LNCAP (cell line): ENCODE data around the gene KMT2A.

Source experiments
- CTCF ChIP-seq: fragments of 450-650 bp; IDR thresholded peaks from 2 replicates; pipeline ENCODE4 v1.5.1; 2017; ENCODE audit warnings: mild to moderate bottlenecking

KMT2A gene

DNA sequence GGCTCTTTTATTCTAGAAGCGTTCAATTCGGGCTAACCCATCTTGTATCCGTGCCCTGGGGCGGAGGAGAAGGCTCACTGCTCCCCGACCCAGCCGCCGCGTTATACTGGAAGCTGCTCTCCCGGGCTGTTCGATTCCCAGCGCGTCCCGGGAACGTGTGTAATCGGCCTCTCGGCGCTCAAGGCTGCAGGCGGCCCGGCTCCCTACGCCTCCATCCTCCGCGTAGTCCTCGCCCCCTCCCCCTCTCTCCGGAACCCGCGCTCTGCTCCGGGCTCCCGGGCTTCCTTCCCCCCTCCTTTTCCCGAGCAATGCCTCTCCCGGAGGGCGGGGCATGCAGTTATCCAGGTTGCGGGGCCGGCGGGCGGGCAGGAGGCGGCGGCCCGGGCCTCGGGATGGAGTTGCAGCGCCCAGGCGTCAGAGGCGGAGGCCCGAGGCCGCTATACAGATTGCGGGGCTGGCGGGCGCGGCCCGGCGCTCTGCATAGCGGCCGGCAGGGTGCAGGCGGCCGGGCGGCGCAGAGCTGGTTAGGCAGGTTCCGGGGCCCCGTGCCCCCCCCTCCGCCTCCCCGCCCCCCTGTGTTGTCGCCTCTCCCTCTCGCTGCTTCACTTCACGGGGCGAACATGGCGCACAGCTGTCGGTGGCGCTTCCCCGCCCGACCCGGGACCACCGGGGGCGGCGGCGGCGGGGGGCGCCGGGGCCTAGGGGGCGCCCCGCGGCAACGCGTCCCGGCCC lies at the start of gene KMT2A:
Gene KMT2A, plus strand, starts transcription at position 600 of the 732 bp plus-strand sequence. Its CDS starts 21 bp downstream, at position 621.
- TF ChIP-seq CTCF, result no peak

GRCh38 chr11:118396097-118396501 lies 40.2 kb upstream of the KMT2A start:
- no peak for TF ChIP-seq CTCF

DNA sequence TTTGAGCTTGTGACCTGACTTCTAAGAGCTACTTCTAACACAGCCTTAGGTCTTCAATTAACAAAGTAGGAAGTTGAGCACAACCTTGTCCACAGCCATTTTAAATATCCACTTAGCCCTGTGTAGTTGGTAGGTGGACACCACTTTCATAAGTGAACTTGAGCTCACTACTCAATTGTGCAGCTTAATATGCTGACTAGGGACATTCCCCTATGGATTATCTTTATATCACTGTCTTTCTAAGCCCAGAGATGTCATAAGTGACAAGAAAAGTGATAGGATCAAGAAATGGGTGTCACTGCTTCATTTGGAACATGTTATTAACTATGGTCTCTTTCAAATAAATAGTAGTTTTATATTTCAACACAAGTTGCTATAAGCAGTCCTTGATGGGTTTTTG lies 38.8 kb upstream of the KMT2A start:
- no peak for TF ChIP-seq CTCF

DNA sequence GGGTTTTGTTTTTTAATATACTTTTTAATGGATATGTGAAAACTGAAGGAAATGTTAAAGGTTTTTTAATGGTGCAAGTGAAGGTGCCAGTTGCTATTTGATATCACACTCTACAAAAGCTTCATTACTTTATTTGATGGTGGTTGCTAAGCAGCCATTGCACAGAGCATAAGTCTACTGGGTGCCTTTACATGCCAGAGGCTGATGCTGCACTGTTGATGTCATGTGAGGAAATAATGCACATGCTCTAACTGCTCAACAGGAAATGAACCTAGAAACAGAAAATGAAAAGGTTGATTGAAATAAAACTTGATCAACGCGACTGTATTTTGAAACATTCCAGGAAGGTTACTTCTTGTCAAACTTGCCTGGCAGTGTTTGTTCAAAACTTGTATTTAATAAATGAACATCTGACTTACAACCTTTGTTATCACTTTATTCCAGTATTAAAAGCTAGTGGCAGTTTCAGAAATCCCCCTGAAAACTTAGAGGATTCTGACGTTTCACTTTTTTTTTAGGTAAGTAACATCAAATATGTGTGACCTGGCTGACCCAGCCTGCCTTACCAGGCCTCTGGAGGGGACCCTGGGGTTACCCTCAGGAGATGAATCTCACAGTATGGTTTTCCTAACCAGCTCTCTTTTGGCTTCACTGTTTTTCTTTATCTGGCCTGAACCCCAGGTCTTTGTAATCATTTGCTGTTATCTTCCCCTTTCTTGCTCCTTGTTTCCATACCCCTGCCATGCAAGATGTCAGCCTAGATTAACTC lies 37.3 kb upstream of the KMT2A start:
- TF ChIP-seq CTCF, result no peak

DNA sequence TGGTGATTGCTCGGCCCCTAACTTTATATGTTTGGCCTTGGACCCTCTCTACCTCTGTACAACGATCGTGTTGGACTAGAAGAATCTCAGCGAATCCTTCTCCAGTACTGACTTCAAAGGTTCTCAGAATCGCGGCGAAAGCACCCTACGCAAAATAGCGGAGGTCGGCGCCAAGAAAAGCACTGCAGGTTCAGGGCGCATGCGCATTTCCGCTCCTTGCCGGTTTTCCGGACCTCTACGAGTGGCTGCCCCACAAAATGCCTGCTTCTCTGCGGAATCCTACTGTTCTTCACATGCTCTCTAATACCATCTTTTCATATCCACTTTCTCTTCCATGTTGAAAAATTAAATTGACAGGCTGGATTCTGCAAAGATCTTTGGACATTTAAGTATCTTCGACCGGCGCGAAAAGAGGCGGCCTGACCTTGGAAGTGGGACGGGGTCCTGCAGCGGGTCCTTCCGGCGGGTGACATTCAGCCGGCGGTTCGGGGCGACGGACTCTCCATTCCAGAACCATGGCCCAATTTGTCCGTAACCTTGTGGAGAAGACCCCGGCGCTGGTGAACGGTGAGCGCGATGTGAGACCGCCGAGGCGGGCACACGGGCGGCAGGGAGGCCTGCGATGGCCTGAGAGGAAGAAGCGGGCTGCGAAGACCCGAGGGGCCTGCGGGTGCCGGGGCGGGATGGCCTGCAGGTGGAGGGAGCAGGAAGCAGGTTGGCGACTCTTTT lies 35.0 kb upstream of the KMT2A start, which contains the start of gene ATP5MG:
Gene ATP5MG, plus strand, starts transcription at position 456 of the 729 bp plus-strand sequence. Its CDS starts 60 bp downstream, at position 516.
- TF ChIP-seq CTCF, result no peak

GRCh38 chr11:118401880-118402590 lies 34.3 kb upstream of the KMT2A start:
- TF ChIP-seq CTCF, result no peak

- no peak for TF ChIP-seq CTCF
Measured at GRCh38 chr11:118406599-118407166, 29.6 kb upstream of the KMT2A start.
